Measurements from ENCODE around the gene SNX32.

GRCh38 chr11:65859095-65859811 is 25.5 kb downstream of the SNX32 start:
- TF ChIP-seq POLR2A (IDR thresholded peaks at IDR 0.05; ENCODE audit: low read depth) (peak; percentile 95), CTCF (IDR thresholded peaks at IDR 0.05) (peak in 2 of 3 experiments; percentile 9), EP300 (IDR thresholded peaks at IDR 0.05) (no peak), POLR2AphosphoS5 (IDR thresholded peaks at IDR 0.05) (peak; percentile 99 to 100)
